Stimulated activated CD4-positive, alpha-beta T cell treated with anti-CD3 and anti-CD28 coated beads, TNF-alpha, amount 100 ng/mL, for 1 hour (primary cell): ENCODE measurements around the gene ZBTB4.

Source experiments
- DNase-seq, 3 donors: peaks; one replicate each; pipeline ENCODE4 v3.0.0-alpha.2; 2020; ENCODE audit warnings: low read depth in 3 of 3, low spot score in 1 of 3

The ZBTB4 gene

DNA sequence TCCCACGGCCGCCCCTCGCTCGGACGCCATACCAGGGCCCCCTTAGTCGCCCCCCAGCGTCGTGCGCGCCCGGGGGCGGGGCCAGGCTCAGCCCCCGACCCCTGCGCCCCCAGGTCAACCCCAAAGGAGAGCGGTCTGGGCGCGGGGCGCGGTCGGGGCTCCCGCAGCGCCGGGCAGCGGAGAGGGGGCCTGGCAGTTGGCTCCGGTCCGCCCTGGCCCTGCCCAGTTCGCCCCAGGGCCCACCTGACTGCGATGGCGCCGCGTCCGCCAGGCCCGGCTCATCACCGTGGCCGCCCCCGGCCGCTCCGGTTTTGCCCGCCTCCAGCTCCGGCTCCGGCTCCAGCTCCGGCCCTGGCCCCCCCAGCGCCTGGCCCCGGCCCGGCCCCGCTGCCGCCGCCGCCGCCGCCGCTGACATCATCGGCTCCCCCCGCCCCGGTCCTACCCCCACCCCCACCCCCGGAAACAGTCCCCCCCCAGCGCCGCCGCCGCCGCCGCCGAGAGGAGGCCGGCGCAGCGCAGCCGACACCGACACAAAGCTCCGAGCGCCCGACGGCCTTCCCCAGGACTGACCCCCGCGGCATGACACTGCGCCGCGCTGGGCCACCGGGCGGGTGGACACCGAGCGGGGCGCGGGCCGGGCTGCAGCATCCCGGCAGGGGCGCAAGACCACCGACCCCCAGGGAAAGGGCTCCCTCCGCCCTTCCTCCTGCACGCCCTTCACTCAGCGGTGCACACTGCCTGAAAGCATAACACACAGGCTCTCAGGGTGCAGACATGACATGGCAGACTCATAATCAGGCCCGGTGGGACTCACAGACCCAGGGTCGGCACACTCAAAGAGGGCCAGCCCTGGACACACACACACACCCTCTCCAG is at the start of gene ZBTB4:
Gene ZBTB4 (minus strand): TSS at position 419 of the 876 bp plus-strand sequence. CDS start 12,830 bp downstream, outside the sequence.
- peak in 1 of 3 donors; percentile 49 for DNase-seq

GRCh38 chr17:7528842-7529241 is 49.4 kb upstream of the ZBTB4 start:
- DNase-seq: no peak

- peak in 1 of 3 donors; percentile 21 for DNase-seq
Measured at GRCh38 chr17:7523033-7523432, 43.6 kb upstream of the ZBTB4 start.

DNA sequence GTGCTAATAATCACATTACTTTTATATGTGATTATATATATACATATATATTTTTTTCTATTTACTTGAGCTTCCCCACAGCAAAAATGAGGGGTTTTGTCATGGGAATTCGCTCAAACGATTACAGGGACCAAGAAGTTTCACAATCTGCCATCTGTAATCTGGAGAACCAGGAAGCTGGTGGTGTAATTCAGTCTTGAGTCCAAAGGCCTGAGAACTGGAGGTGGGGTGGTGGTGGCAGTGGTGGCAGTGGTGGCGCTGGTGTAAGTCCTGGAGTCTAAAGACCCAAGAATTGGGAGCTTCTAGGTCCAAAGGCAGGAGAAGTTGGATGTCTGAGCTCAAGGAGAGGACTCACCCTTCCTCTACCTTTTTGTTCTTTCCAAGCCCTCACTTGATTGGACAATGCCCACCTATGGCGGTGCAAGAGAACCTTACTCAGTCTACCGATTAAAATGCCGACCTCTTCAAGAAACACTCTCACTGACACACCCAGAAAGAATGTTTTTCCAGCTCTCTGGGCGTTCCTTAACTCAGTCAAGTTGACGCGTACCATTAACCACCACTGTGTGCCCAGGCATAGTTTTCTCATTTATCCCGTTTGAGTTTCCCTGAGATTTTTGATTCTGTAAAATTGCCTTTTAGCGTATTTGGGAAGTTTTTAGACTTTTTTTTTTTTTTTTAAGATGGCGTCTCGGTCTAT is 36.6 kb upstream of the ZBTB4 start:
- DNase-seq: no peak

DNA sequence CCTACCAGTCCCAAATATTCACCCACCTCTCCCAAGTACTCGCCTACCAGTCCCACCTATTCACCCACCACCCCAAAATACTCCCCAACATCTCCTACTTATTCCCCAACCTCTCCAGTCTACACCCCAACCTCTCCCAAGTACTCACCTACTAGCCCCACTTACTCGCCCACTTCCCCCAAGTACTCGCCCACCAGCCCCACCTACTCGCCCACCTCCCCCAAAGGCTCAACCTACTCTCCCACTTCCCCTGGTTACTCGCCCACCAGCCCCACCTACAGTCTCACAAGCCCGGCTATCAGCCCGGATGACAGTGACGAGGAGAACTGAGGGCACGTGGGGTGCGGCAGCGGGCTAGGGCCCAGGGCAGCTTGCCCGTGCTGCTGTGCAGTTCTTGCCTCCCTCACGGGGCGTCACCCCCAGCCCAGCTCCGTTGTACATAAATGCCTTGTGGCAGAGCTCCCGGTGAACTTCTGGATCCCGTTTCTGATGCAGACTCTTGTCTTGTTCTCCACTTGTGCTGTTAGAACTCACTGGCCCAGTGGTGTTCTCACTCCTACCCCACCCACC is 34.5 kb upstream of the ZBTB4 start:
- no peak for DNase-seq

GRCh38 chr17:7512824-7513540 is 33.6 kb upstream of the ZBTB4 start:
- DNase-seq: no peak

DNA sequence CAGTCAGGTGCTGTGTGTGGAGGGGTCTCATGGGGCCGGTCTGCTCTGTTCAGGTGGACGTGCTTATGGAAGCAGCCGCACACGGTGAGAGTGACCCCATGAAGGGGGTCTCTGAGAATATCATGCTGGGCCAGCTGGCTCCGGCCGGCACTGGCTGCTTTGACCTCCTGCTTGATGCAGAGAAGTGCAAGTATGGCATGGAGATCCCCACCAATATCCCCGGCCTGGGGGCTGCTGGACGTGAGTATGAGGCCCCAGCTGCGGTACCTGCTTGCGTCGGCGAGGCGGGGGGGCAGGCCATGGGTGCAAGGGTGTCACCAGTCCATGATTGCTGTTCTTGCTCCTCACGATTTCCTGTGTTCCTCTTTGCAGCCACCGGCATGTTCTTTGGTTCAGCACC is 32.7 kb upstream of the ZBTB4 start:
- DNase-seq: no peak

DNA sequence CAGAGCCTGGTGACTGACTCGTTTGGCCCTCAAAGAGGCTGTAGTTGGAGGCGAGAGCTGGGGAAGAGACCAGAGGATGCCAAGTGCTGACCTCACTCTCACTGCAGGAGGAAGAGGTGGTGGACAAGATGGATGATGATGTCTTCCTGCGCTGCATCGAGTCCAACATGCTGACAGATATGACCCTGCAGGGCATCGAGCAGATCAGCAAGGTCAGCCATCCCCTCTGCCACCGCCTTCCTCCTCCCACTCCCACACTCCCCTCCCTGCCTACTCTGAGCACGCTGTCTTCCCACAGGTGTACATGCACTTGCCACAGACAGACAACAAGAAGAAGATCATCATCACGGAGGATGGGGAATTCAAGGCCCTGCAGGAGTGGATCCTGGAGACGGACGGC is 31.7 kb upstream of the ZBTB4 start:
- DNase-seq: no peak

DNA sequence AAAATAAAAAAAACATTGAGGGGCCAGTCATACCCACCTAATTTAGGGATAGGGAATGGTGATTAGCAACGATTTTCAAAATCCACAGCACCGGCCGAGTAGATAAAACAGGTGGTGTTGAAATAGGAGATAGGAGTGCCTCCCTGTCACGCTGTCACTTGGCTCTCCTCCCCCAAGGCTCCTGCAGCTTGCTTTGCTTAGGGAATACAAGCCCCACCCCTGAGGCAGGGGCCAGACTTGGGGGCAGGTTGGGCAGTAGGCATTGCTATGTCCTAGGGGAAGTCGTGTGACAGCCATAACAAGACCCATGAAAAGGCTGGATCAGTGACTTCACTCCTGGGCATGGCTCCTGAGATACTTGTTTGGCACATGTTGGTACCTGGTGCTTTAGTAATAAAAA is 30.5 kb upstream of the ZBTB4 start:
- DNase-seq: no peak

- no peak for DNase-seq
Measured at GRCh38 chr17:7508846-7509245, 29.4 kb upstream of the ZBTB4 start.

GRCh38 chr17:7508145-7508544 is 28.7 kb upstream of the ZBTB4 start:
- DNase-seq: no peak

GRCh38 chr17:7503521-7503920 is 24.1 kb upstream of the ZBTB4 start:
- DNase-seq: no peak

- DNase-seq: no peak
Measured at GRCh38 chr17:7502987-7503386, 23.6 kb upstream of the ZBTB4 start.

DNA sequence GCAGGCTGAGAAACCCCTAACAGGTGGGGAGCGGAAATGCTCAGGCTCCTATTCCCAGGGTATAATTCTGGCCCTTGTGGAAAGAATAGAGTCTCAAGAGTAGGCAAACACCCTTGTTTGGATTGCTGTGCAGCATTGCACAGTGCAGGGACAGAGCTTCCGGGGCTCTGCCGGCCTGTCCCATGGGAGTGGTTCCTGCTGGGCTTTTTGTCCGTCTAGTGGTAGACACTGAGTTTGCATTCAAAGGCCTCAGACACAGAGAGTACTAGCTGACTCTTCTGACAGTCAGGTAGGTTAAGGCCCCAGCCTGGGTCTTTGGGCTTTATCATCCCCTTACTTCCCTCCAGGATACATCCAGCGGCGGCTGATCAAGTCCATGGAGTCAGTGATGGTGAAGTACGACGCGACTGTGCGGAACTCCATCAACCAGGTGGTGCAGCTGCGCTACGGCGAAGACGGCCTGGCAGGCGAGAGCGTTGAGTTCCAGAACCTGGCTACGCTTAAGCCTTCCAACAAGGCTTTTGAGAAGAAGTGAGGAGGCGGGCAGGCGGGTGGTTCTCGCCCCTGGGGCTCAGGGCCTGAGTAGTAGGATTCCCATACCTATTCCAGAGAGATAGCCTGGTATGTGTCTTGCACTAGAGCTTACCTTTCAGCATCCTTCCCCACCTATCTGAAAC is 22.9 kb upstream of the ZBTB4 start:
- DNase-seq: no peak

DNA sequence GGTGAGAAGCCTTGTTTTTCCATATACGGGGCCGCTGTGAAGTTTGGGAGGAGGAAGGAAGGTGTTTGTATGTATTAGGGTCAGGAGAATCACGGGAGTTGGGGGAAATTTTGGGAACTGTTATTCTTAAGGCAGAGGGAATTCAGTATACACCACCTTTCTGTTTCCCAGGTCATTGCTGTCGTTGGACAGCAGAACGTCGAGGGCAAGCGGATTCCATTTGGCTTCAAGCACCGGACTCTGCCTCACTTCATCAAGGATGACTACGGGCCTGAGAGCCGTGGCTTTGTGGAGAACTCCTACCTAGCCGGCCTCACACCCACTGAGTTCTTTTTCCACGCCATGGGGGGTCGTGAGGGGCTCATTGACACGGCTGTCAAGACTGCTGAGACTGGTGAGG is 22.3 kb upstream of the ZBTB4 start:
- no peak for DNase-seq

- DNase-seq: no peak
Measured at GRCh38 chr17:7499161-7499560, 19.7 kb upstream of the ZBTB4 start.

DNA sequence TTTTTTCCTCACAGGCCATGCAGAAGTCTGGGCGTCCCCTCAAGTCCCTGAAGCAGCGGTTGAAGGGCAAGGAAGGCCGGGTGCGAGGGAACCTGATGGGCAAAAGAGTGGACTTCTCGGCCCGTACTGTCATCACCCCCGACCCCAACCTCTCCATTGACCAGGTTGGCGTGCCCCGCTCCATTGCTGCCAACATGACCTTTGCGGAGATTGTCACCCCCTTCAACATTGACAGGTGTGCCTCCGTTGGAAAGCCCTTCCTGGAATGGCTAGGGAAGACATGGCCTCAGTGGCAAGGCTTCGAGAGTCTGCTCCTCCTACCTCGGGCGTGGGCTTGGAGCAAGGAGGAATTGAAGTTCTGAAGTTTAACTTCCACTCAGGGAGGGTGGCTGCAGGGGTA is 18.2 kb upstream of the ZBTB4 start:
- no peak for DNase-seq

- DNase-seq: no peak
Measured at GRCh38 chr17:7497228-7497627, 17.8 kb upstream of the ZBTB4 start.

DNA sequence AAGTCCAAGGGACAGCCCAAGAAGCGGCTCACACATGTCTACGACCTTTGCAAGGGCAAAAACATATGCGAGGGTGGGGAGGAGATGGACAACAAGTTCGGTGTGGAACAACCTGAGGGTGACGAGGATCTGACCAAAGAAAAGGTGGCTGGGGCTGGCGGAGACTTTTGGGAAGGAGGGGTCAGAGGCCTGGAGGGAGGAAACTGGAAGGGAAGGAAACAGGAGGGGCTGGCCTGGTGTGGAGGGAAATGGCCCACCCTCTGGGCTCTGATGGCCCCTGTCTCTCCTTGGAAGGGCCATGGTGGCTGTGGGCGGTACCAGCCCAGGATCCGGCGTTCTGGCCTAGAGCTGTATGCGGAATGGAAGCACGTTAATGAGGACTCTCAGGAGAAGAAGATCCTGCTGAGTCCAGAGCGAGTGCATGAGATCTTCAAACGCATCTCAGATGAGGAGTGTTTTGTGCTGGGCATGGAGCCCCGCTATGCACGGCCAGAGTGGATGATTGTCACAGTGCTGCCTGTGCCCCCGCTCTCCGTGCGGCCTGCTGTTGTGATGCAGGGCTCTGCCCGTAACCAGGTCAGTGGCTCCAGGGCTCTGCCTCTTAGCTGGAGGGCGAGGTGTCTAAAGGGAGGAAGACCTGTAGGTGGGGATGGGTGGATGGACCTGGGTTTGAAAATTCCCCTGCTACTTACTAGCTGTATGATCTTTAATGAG is 17.2 kb upstream of the ZBTB4 start:
- no peak for DNase-seq

GRCh38 chr17:7495906-7496434 is 16.5 kb upstream of the ZBTB4 start:
- DNase-seq: no peak
